ENCODE measurements around the gene TBL1XR1.
A peak's percentile ranks its signal among the peaks of the same experiment; 100 is the strongest.
"Not testable (repeated sequence)": the region's sequence is repeated elsewhere in the genome, so short reads cannot be mapped to it uniquely, and the experiment has no call there.

Gene TBL1XR1

DNA sequence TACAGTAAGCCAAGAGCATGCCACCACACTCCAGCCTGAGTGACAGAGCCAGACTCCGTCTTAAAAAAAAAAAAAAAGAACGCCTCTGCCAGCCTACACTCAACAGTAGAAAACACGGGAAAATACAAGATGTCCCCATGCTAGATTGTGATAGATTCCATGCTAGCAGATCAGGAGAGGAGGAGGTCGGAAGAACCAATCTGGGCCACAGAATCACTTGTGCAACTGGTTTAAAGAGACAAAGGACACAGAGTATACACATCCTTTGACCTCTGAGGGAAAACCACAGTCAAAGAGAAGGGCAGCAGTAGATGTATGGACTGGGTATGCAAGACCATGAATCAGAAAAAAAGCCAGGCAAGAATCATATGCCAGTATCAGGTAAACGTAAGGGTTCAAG lies 15.9 kb downstream of the TBL1XR1 start:
- DNase-seq (ENCODE audit: low spot score), result no peak

DNA sequence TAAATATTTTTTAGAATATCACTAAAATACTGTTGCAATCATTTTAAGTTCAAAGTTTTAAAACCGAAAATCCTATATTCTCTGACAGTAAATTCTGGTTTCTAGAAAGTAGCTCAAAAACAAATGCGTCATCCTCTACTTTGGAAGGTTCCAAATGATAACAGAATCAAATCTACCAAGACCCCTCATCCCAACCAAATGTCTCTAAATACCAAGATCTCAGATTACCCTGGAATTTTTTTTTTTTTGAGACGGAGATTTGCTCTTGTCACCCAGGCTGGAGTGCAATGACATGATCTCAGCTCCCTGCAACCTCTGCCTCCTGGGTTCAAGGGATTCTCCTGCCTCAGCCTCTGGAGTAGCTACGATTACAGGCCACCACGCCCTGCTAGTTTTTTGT lies 16.8 kb downstream of the TBL1XR1 start:
- no peak for DNase-seq (ENCODE audit: low spot score)

DNA sequence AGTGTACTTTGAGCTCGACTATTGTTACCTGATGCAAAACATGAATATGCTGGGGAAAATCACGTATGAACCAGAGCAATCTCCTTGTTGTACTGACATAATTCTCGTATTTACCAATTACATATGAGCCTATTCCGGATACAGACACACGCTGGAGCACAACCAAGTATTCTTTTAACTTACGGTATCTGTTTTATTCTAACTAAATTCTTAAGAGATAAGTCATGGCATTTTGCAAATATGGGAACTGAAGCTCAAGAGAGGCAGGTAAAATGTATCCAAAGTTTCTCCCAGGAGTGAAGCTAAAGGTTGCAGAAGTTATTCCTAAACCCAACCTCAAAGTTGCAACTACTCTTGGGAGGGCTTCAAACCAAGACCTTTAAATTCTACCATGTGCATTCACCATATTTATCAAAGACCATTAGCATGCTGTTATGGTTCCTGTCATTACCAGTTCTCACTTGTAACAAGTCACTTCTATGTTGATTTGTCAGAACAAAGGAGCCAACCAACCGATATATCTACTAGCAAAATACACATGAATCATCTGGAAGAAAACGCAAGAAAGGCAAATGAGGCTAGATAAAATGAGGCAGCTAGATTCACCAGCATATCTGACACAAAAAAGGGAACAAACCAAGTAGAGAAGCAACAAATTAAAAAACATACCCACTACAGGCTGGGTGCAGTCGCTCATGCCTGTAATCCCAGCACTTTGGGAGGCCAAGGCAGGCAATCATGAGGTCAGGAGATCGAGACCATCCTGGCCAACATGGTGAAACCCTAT lies 17.8 kb downstream of the TBL1XR1 start:
- no peak for DNase-seq (ENCODE audit: low spot score)

DNA sequence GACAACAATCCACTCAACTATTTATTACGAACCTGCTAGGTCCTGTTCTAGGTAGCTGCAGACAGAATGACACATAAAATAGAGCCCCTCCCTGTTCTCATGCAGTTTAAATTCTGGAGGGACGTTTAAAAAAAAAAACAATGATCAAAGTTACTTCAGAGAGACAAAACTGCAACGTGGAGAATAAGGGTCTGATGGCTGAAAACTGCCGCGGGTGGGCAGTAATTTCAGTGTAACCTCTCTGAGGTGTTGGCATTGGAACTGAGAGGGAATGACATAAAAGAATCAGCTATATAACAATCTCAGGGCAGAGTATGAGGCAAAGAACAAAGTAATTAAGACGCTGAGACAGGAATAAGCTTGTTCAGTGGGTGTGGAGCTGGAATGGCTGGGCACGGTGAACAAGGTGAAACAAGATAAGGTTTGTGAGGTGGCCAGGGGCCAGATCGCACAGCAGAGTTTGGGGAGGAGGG lies 19.5 kb downstream of the TBL1XR1 start:
- no peak for DNase-seq (ENCODE audit: low spot score)

DNA sequence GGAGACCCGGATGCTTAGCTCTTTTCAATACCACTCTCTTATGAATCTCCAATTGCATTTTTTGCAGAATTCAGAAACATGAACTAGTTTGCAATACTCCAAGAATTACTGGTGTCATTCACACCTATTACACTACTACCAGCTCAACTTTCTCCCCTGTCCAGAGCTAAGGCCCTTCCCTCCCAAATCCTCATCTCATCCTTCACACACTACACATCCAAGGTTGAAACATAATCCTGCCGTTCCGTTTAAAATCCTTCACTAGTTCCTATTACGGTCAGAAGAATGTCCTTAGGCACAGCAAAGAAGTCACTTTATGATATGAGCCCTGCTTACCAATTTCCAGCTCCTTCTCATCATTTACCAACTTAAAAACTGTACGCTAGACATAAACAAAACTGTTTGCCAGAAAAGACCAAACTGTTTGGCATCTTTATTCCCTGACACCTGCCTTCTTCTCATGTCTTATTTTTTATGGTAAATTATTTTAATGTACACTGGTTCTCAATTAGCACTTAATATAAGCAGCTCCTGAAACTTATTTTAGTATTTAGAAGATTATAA lies 22.6 kb downstream of the TBL1XR1 start:
- no peak for DNase-seq (ENCODE audit: low spot score)

DNA sequence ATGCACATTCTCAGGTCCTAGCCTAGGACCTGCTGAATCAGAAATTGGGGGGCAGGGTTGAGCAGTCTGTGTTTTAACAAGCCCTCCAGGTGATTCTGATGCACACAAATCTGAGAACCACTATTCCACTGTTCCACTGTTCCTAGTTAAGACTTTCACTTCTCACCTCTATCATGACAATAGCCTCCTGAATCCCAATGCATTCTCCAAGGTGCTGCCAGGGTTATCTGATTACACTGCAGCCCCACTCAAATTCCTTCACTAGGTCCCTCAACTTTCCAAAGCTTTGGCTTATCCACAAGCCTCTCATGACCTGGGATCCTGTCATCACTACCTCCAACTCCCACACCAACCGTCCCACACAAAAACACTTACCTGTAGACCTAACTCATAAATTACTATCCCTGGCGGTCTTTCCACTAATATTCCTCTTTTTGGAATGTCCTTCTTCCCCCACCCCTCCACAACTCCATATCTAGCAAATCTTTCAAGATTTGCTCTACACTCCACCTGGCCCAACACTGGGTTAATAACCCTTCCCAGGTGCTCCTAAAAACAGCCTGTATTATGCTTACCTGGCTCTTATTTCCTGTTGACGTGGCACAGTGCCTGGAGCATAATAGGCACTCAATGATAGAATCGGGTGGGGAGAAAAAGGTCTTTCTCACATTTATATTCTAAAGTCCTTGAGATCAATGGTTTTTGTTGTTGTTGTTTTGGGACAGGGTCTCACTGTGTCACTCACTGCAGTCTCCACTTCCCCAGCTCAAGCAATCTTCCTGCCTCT lies 27.2 kb downstream of the TBL1XR1 start:
- no peak for DNase-seq (ENCODE audit: low spot score)

DNA sequence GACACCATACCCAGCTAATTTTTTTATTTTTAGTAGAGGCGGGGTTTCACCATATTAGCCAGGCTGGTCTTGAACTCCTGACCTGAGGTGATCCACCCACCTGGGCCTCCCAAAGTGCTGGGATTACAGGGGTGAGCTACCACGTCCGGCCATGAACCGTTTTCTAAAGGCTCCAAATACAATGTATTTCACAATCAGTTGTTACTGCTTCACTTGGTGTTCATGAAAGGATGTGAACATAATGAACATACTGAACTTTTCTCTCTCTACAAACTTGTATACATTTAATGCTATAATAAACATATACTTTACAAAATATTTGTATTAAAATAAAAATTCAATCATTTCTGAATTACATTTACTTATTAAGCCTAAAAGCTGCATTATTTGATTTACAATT lies 28.9 kb downstream of the TBL1XR1 start:
- DNase-seq (ENCODE audit: low spot score), result no peak

DNA sequence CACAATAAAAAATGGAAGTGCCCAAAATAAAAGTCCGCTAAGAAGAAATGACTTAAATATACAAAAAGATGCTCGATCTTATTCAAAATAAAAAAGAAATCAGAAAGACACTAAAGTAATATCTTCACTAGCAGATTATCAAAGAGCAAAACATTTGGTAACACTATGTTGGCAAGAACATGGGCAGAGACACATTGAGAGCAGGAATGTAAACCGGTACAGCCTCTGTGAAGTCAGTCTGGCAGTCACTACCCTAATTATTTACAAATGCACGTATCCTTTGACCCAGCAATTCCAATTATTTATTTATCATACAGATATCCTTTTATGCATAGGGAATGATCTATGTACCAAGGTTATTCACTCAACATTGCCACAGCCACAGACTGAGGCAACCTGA lies 34.5 kb downstream of the TBL1XR1 start:
- no peak for DNase-seq (ENCODE audit: low spot score)

DNA sequence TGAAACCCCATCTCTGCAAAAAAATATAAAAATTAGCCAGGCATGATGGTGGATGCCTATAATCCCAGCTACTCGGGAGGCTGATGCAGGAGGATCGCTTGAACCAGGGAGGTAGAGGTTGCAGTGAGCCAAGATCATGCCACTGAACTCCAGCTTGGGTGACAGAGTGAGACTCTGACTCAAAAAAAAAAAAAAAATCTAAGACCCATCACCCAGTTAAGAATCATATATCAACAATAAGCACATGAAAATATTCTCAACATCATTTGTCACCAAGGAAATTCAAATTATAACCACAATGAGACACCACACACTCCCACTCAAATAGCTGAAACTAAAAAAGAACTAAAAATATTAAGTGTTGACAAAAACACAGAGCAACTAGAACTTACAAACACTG lies 35.7 kb downstream of the TBL1XR1 start:
- DNase-seq (ENCODE audit: low spot score), result not testable (repeated sequence)

DNA sequence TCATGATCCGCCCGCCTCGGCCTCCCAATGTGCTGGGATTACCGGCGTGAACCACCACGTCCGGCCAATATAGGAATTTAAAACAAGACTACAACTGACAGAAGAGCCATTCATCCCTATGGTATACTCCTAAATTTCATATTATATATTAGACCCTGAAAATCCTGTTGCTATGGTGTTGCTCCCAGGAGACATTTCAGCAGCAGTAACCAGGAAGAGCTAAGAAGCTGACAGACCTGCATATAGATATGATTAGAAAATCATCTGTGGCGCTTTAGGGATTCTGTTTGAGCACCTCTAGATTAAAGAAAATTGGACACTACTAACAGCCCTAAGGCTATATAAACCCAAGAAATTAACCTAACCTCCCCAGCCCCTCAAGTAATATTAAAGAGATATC lies 38.8 kb downstream of the TBL1XR1 start:
- DNase-seq (ENCODE audit: low spot score), result no peak

DNA sequence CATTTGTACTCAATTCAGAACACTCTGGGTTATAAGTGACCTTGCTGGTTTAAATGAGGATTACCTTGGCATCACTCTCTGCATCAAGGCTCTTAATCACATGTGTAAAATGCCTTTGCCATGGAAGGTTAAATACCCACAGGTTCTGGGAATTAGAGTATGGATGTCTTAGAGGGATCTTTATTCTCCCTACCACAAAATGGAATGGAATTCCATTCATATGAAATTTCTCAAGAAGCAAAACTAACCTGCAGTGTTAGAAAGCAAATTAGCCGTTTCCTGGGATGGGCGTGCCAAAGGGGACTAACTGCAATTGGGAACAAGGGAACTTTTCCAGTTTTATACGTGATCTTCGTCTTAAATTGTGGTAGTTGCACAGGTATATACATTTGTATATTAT lies 39.8 kb downstream of the TBL1XR1 start:
- DNase-seq (ENCODE audit: low spot score), result no peak

DNA sequence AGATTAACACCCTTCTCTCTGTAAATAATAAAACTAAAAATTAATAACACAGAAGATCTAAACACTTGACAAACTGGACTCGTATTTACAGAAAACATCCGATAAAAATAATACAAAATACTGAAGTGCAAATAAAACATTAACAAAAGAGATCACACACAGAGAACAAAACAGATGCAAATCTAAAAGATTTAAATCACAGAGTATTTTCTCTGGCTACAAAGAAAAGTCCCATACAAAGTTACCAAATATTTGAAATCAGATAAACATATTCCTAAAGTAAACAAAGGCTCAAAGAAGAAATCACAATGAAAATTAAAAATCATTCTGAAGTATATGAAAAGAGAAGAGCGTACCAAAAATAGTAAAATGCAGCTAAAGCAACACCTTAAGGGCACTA lies 42.5 kb downstream of the TBL1XR1 start:
- no peak for DNase-seq (ENCODE audit: low spot score)

DNA sequence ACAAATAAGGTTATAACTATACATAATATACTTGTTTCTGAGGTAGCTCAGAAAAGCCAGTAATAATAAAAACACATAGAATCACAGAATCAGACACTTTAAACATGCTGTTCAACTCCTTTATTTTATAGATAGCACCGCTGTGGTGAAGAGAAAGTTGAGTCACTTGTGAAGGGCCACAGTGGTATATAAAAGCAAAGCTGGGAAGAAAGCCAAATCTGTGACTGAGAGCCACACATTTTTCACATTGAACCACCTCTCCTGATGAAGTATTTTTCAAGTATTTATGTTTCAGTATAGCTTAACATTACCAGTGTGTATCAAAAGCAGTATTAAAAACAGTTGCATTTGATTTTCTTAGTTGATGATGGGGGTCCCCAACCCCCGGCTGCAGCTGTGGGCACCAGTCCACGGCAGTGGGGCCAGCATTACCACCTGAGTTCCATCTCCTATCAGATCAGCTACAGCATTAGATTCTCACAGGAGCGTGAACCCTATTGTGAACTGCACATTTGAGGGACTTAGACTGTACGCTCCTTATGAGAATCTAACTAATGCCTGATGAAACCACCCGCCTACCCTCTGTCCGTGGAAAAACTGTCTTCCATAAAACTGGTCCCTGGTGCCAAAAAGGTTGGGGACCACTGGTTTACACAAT lies 46.2 kb downstream of the TBL1XR1 start:
- peak; percentile 62 for DNase-seq (ENCODE audit: low spot score)

DNA sequence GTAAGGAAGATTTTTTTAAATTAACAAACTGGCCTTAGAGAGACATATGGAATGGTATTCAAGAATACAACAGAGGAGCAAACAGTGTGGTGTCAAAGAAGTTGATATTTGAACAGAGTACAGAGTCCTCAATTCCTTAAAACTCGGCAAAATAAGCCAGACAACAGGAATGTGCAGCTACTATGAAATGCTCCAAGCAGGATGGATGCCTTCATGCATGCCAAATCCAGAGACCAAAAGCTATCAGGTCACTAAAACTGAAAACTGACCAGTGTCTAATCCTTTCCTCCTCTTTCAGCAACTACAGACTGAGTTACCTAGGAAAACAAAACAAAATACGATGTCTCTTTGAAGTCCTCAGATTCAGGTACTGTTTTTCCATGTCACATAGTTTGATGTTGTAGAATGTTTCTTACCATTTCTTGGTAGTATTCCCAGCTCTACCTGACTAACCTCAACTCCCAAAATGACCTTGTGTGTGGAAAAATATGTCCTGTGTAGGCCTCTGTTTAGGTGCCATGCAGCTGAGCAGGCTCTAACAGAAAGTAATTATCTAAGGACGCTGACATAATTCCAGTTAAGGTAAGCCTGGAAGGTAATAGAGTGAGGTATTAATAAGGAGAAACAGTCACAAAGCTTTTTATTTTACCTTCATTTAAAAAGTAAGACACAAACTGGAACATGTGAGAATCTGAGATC lies 46.9 kb downstream of the TBL1XR1 start:
- DNase-seq (ENCODE audit: low spot score), result no peak

DNA sequence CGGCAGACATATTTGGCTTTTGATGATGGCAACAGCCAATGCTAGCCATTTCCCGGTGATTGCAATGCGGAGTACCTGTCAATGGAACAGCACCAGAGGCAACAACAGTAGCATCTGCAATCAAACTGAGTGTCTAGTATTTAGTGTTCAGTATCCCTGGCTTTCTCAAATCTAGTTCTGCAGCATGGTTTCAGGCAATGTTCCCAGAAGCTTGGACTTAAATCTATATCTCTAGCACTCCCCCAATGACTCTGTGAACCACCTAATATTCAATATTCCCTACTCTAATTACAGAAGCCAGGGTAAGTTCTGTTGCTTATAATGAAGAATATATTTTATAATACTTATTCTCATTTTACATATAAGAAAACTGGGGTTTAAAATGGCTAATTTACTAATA lies 48.2 kb downstream of the TBL1XR1 start:
- no peak for DNase-seq (ENCODE audit: low spot score)

DNA sequence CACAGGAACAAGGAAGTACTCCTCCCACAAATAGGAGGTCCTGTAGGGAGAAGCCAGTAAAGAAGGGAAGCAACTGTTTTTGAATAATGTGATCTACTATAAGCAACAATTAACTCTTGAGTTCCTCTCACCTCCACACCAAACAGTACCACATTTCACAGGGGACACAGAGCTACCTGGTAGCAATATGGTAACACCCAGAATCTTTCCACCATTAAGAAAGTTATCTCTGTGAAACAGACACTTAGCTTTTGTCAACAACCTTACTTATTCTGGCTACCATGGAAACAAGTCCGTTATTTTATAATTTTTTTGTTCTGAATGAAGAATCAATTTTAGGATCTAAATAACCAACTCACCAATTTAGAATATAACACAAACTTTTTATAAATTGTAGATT lies 49.5 kb downstream of the TBL1XR1 start:
- DNase-seq (ENCODE audit: low spot score), result no peak

DNA sequence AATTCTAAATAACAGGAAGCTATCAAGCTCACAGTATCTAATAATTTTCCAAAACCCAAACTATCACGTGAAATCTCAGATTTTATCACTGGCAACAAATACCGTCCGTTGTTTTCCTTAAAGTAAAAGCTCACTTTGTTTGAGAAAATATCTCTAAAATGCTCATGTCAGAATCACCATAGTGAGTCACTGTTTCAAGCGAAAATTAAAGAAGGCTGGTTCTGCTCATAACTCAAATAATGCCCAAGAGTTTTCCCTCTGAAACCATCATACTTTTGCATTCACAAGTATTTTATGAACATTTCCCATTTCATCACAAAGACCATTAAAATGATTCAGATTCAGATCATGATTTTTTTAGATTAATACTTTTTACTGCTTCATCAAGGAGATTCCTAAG lies 50.6 kb downstream of the TBL1XR1 start:
- DNase-seq (ENCODE audit: low spot score), result no peak

DNA sequence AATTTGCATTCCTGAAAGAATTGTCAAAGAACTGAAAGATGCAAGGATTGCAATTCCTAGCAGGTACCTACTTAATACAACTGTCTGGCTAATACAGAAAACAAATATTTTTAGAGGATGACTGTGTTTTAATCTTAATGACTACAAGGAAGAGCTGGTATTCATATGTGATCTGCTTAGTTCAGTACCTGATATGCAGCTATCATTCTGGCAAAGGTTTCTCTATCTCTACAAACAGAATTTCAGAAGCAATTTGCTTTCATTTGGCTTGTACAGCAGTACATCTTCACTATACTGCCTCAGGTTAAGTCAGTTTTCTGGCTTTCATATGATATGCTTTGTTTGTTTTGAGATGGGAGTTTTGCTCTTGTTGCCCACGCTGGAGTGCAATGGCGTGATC lies 51.3 kb downstream of the TBL1XR1 start:
- no peak for DNase-seq (ENCODE audit: low spot score)

DNA sequence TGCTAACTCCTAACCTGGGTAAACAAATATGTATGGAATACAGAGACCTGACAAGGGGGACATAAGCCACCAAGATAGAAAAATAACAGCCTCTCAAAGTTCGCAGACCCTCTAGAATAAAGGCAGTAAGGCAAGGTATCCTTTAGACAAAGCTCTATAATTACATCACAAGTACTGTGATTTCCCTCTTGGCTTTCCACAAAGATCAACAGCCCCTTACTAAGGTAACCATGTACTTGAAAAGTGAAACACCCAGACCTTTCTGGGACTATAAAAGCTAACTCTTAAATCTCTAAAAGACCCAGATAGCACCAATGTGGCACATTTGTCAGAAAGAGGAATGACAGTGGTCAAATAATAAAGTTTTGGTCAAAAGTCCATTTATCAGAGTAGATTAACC lies 51.9 kb downstream of the TBL1XR1 start:
- no peak for DNase-seq (ENCODE audit: low spot score)

DNA sequence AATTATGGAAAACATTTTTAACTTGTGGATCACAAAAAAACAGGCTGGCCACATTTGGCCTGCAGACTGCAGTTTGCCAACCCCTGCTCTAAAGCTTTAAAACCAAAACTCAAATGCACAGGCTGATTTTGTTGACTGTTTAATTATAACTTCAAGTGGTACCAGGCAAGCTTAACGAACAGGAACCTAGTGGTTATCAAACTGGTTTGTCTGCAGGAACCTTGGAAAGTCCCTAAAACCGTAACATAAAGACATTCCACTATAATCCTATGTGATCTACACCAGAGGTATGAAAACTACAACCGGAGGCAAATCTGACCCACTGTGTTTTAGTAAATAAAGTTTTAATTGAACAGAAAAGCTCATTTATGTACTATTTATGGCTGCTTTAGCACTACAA lies 52.4 kb downstream of the TBL1XR1 start:
- DNase-seq (ENCODE audit: low spot score), result no peak

DNA sequence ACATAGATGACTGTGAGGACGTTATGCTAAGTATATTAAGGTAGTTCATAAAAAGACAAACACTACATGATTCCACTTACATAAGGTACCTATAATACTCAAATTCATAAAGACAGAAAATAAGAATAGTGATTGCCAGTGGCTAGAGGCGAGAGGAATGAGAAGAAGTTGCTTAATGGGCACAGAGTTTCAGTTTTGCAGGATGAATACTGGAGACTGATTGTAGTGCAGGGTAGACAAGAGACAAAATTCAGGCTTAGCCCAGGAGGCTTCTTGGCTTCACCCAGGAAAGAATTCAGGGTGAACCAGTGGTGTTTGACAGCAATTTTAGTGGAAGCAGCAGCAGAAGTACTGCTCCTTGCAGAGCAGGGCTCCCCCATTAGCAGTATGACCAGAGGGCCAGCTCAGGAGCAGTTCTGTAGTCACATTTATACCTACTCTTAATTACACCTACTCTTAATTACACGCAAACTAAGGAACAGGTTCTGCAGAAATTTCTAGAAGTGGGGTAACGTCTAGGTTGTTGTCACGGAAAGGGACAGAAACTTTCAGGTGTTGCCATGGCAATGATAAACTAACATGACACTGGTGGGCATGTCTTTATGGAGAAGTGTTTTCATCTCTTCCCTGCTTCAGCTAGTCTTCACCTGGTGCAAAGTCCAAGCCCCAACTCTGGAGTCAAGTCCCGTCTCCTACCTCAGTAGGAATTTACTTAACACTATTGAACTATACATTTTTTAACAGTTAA lies 55.2 kb downstream of the TBL1XR1 start:
- DNase-seq (ENCODE audit: low spot score), result no peak

Measured in hepatic stellate cell (primary cell).